NAMALWA (cell line): ENCODE results near the gene FN3K.
"Not testable (repeated sequence)": the region's sequence is repeated elsewhere in the genome, so short reads cannot be mapped to it uniquely, and the experiment has no call there.

Experiments used
- DNase-seq: peaks from one replicate; pipeline ENCODE4 v3.0.0-alpha.2; 2015; ENCODE audit warnings: low spot score

Gene FN3K

GRCh38 chr17:82737967-82738877, 2.8 kb downstream of the FN3K start:
- DNase-seq = no peak

DNA sequence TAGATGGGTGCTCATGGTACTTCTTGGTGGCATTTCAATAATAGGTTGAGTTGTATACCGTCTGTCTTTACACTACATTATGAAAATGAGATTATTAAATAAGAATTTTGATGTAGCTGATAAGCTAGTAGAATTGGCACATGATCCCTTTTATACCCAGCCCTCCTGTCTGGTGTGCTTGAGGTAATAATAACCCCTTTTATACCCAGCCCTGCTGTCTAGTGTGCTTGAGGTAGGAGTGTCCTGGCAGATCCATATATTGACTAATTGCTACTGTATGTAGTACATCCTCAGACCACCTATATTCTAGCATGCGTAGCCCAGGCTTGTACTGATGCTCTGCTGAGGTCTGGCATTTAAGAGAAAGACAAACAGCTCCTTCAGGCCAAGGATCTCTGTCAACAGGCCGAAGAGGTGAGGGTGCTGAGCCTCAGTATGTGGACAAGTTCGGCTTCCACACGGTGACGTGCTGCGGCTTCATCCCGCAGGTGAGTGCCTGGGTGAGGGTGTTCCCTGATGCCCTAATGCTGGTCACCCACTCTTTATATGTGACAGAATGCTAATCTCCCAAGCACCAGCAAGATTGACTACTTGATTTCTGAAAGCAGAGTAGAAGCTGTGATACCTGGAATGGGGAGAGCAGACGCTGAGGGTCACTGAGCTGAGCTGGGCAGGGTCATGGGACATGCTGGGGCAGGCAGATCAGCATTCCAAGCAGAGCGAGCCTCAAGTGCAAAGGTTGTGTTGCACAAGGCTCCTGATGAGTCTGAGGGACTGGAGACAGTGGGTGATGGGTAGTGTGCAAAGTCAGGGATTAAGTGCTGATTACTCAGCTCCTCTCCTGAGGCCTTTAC, 5.7 kb downstream of the FN3K start:
- DNase-seq = no peak

DNA sequence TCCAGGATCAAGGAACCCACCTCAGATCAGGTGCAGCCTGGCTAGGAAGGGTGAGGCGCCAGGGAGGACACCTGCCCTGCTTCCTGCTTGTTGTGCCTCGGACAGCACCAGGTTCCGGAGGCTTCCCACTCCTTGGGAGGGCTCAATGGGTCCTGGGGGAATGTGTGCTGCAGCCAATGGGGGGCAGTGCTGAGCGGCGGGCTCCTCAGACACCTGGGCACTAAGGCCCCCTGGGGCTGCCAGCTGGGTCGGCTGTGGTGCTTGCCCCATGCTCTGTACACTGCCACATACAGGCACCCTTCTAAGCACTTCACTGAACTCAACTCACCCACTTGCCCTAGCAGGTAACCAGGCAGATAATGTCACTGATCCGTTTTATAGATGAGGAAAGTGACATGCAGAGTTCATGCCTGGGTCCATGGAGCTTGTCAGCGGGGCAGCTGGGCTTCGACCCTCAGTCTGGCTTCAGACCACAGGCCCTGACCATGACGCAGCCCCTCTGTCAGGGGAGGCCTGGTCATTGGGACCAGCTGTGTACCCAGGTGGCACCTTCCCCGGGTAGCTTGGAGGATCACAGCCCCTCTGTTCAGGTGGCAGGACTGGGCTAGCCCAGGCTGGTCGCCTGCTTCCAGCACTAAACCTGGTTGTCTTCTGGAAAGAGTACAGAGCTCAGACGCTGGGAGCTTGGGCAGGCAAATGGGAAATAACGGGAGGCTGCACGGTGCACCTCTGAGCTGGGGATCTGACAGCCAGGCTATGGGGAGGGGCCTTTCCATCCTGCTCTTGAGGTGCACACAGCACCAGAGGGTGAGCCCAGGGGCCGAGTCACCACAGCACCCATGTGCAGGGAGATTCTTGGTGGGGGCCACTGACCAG, 8.2 kb downstream of the FN3K start:
- no peak for DNase-seq

- DNase-seq = not testable (repeated sequence)
Measured at GRCh38 chr17:82744736-82745135, 9.3 kb downstream of the FN3K start.

DNA sequence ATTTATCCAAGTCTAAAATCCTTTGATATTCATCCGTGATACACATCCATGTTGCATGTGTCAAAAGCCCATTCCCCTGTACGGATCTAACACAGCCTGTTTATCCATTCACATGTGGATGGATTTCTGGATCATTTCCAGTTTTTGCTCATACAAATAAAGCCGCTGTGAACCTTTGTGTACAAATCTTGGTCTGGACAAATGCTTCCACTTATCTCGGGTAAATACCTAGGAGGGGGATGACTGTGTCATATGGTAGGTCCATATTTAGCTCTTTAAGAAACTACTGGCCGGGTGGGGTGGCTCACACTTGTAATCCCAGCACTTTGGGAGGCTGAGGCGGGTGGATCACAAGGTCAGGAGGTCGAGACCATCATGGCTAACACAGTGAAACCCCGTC, 10.1 kb downstream of the FN3K start:
- DNase-seq = no peak

DNA sequence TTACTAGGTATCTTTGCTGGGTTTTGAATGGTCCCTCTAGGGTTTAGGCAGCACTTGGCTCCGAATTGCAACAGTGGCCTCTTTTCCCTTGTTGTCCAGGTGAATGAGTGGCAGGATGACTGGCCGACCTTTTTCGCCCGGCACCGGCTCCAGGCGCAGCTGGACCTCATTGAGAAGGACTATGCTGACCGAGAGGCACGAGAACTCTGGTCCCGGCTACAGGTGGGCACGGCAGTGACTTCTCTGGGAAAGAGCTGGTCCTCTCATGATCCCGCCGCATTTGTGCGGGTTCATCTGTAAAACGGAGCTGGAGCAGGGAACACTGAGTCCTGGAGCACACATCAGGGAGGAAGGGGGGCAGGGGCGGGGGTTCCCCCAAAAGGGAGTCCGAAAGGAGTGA, 13.3 kb downstream of the FN3K start:
- no peak for DNase-seq

- DNase-seq = no peak
Measured at GRCh38 chr17:82750241-82750908, 15.0 kb downstream of the FN3K start.

DNA sequence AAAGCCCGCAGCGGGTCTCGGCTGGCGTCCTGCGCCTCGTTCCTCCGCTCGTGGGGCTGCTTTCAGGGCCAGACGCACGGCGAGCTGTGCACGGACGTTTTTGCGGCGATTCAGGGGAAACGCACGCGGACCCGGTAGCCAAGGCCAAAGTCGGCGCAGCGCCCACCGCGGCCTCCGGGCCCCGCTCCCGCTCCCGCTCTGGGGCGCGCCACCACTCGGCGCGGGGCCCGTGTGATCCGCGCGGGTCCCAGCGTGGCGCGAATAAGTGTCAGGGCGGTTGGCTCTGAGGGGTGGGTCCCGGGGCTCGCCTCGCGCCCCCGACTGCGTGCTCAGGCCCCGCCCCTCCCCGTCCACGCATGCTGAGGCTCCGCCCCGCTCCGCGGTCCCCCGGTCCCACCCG, 15.8 kb downstream of the FN3K start:
- no peak for DNase-seq

- DNase-seq = peak; percentile 87
Measured at GRCh38 chr17:82751571-82752370, 16.4 kb downstream of the FN3K start, which contains the start of gene TBCD. TSS of gene TBCD (plus strand) at chr17:82752065. CDS start at chr17:82752194, 129 bp downstream.

GRCh38 chr17:82752371-82753200, 17.2 kb downstream of the FN3K start:
- peak; percentile 38 for DNase-seq

DNA sequence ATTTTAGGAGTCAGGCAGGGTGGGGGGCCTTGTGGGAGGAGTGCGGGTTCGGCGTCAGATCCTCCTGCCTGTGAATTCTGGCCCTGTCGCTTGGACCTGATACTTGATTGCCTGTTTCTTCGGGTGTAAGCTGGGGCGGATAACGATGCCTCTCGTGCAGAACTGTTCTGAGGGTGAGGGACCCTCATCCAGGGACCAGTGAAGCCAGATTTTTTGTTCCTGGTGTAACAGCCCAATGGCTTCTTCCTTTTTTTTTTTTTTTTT, 17.7 kb downstream of the FN3K start:
- DNase-seq = no peak

DNA sequence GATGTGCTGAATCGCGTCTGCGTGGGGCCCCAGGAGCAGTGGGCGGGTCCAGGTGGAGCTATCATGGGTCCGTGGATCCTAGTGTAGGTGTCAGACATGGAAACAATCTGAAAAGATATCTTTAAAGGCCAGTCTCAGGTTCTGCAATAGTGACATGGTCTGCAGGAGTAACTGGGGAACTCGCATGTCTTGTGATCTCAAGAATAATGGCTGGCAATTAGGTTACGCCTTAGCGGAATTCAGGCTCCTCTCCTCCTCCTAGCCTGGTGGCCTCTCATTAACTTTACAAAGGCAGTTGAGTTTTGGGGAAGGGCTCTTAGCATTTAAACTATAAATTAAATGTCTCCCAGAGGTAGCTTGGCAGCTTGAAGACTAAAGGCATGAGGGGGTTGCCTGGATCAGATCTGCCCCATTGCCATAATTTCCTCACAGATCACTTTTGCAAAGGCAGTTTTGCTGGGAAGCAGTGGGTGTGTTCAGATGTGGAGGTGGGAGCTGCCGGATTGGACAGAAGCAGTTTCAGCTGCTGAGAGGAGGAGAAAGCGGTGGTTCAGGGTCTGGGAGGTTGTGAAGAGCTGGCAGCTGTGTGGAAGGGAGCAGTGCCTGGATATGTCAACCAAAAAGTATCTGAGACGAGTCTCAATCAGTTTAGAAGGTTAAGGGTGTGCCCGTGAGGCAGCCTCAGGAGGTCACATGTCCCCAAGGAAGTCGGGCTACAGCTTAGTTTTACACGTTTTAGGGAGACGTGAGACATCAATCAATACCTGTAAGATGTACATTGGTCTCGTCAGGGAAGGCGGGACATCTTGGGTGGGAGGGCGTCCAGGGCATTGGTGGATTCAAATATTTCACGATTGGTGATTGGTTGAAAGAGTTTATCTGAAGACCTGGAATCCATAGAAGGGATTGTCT, 19.1 kb downstream of the FN3K start:
- no peak for DNase-seq

DNA sequence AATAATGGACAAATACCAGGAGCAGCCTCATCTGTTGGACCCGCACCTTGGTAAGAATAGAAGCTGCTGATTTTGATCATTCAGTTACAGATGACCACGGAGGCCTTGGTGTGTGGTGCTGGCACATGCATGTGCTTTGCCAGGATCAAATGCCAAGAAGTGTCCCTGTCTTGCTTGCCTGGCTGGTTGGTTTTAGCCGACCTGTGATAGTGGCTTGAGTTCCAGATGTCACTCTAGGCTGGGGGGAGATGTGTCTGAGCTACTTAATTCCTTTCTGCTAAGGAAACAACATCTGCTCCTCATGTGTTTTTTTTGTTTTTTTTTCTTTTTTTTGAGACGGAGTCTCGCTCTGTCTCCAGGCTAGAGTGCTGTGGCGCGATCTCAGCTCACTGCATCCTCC, 20.8 kb downstream of the FN3K start:
- DNase-seq = no peak

DNA sequence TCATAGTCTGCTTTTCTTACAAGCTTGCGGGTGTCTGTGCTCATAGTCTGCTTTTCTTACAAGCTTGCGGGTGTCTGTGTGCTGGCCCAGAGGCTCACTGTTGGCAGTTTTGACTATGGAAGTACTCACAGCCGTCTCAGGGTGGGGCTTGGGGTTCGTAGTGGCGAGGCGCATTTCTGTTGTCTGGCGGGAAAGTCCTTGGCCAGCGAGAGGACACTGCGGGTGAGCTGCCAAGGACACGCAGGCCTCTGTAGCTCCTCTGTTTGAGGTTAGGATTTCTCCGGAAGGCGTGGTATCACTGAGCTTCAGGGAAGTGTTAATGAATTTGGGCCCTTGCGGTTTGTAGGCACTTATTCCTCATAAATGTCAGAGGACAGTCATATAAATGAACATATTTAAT, 30.0 kb downstream of the FN3K start:
- DNase-seq = no peak

DNA sequence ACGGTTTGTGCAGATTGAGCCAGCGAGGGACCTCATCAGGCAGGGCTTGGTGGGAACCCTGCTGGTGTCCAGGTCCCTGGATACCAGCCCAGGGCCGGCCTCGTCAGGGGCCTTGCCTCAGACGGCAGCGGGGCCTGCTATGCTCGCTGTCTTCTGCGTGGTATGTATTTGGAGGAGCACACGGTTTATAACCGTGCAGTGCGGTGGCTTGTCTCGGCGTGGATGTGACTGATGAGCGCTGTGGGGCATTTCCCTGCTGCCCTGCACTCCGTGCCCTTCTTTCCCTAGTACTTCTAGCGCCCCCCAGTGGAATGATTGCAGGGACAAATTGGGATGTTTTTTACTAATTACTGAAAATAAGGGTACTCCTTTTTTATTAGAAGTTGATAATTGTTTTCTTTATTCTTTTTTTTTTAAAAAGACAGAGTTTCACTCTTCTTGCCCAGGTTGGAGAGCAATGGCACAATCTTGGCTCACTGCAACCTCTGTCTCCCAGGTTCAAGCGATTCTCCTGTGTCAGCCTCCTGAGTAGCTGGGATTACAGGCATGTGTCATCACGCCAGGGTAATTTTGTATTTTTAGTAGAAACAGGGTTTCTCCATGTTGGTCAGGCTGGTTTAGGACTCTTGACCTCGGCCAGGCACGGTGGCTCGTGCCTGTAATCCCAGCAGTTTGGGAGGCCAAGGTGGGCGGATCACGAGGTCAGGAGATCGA, 31.8 kb downstream of the FN3K start:
- peak; percentile 70 for DNase-seq

DNA sequence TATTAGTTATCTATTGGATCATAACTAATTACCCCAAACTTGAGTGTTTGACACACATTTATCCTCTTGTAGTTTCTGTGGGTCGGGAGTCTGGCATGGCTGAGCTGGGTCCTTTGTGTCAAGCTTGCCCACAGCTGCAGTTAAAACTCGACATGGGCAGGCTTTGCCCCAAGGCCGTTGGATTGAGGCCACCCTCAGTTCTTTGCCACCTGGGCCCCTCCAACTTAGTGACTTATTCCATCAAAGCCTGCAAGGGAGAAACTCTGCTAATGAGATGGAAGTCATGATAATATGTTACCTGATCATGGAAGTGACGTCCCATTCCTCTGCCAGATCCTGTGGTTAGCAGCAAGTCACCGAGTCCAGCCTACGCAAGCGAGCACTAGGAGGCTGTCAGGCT, 33.6 kb downstream of the FN3K start:
- DNase-seq = no peak

- DNase-seq = no peak
Measured at GRCh38 chr17:82772026-82772425, 36.6 kb downstream of the FN3K start.

- not testable (repeated sequence) for DNase-seq
Measured at GRCh38 chr17:82774456-82774855, 39.0 kb downstream of the FN3K start.
